Fibroblast of gingiva (primary cell): ENCODE data around the gene MS4A14.
"Not testable (repeated sequence)": the region's sequence is repeated elsewhere in the genome, so short reads cannot be mapped to it uniquely, and the experiment has no call there.

Experiments
- DNase-seq: peaks from one replicate; pipeline ENCODE4 v3.0.0-alpha.2; 2011; ENCODE audit warnings: low read depth

The MS4A14 gene

GRCh38 chr11:60396382-60396781, at the start of gene MS4A14:
Gene MS4A14, plus strand, starts transcription at chr11:60396459. Its CDS starts 120 bp downstream, at chr11:60396579.
- no peak for DNase-seq

- DNase-seq, result no peak
Observed at GRCh38 chr11:60347084-60347797, 49.0 kb upstream of the MS4A14 start.

- no peak for DNase-seq
Observed at GRCh38 chr11:60348116-60348515, 48.1 kb upstream of the MS4A14 start.

- DNase-seq, result no peak
Observed at GRCh38 chr11:60349990-60350389, 46.3 kb upstream of the MS4A14 start.

- no peak for DNase-seq
Observed at GRCh38 chr11:60357771-60358170, 38.5 kb upstream of the MS4A14 start.

GRCh38 chr11:60360621-60361020, 35.6 kb upstream of the MS4A14 start:
- no peak for DNase-seq

- DNase-seq, result no peak
Observed at GRCh38 chr11:60362241-60362640, 34.0 kb upstream of the MS4A14 start.

GRCh38 chr11:60363542-60364470, 32.5 kb upstream of the MS4A14 start:
- DNase-seq, result peak; percentile 23

- DNase-seq, result not testable (repeated sequence)
Observed at GRCh38 chr11:60366262-60366904, 29.9 kb upstream of the MS4A14 start.

GRCh38 chr11:60367009-60367408, 29.2 kb upstream of the MS4A14 start:
- no peak for DNase-seq

- DNase-seq, result no peak
Observed at GRCh38 chr11:60367896-60368295, 28.4 kb upstream of the MS4A14 start.

GRCh38 chr11:60370252-60370810, 25.9 kb upstream of the MS4A14 start:
- DNase-seq, result no peak

GRCh38 chr11:60370811-60371298, 25.4 kb upstream of the MS4A14 start:
- no peak for DNase-seq

- no peak for DNase-seq
Observed at GRCh38 chr11:60371386-60371785, 24.9 kb upstream of the MS4A14 start.

- no peak for DNase-seq
Observed at GRCh38 chr11:60371854-60372253, 24.4 kb upstream of the MS4A14 start.

GRCh38 chr11:60372767-60373166, 23.5 kb upstream of the MS4A14 start:
- no peak for DNase-seq

- no peak for DNase-seq
Observed at GRCh38 chr11:60375316-60375715, 20.9 kb upstream of the MS4A14 start.

GRCh38 chr11:60376601-60377000, 19.7 kb upstream of the MS4A14 start:
- no peak for DNase-seq

- DNase-seq, result no peak
Observed at GRCh38 chr11:60377401-60378136, 18.7 kb upstream of the MS4A14 start.

GRCh38 chr11:60378354-60378753, 17.9 kb upstream of the MS4A14 start, which contains the start of gene MS4A7:
Gene MS4A7, plus strand, starts transcription at chr11:60378532. Its CDS starts 4,610 bp downstream, at chr11:60383142.
- no peak for DNase-seq

- no peak for DNase-seq
Observed at GRCh38 chr11:60389279-60389910, 6.9 kb upstream of the MS4A14 start.
